ENCODE measurements around the gene CCL4L2. TPM values are rescaled to one million over a fixed set of nuclear protein-coding genes. Genes with fewer than 3 reads are reported as not detected.
"Not testable (repeated sequence)": the region's sequence is repeated elsewhere in the genome, so short reads cannot be mapped to it uniquely, and the experiment has no call there.

Gene CCL4L2
- total and polyA plus RNA-seq, 12 donors, result 0.12 to 17.1 (median 0.85) TPM; not detected in 7

DNA sequence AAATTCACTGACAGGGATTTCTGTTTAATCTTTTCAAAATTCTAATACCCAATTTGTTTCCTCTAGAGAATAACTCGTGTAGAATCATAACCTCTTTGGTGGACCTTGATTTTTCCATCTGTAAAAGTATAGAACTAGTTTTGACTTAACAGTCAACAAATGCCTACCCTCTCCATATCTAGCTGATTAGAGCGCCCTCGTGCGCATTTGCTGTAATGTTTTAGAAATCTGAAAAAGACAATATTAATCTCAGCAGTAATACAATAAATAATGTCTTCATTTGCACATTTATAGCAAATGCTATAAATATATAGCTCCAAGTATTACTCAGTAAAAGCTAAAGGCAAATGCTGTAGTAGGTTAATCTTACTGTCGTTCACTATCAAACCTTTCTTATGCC is 18.8 kb downstream of the CCL4L2 start:
- H3K9me3 ChIP-seq; H3K36me3 ChIP-seq; H3K4me3 ChIP-seq; H3K27me3 ChIP-seq; H3K27ac ChIP-seq; H3K4me1 ChIP-seq; intact Hi-C loops (cut with DNase I); ATAC-seq: not testable (repeated sequence)
- WGBS, 2 donors, result 42 to 58% methylated on average over 4 of the region's 5 CpGs
- TF ChIP-seq, protein P1, sequence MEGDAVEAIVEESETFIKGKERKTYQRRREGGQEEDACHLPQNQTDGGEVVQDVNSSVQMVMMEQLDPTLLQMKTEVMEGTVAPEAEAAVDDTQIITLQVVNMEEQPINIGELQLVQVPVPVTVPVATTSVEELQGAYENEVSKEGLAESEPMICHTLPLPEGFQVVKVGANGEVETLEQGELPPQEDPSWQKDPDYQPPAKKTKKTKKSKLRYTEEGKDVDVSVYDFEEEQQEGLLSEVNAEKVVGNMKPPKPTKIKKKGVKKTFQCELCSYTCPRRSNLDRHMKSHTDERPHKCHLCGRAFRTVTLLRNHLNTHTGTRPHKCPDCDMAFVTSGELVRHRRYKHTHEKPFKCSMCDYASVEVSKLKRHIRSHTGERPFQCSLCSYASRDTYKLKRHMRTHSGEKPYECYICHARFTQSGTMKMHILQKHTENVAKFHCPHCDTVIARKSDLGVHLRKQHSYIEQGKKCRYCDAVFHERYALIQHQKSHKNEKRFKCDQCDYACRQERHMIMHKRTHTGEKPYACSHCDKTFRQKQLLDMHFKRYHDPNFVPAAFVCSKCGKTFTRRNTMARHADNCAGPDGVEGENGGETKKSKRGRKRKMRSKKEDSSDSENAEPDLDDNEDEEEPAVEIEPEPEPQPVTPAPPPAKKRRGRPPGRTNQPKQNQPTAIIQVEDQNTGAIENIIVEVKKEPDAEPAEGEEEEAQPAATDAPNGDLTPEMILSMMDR (IDR thresholded peaks at IDR 0.05), result peak in 3 of 9 donors; percentile 17 to 27 (median 23)
- peak; percentile 20 to 29 for DNase-seq

DNA sequence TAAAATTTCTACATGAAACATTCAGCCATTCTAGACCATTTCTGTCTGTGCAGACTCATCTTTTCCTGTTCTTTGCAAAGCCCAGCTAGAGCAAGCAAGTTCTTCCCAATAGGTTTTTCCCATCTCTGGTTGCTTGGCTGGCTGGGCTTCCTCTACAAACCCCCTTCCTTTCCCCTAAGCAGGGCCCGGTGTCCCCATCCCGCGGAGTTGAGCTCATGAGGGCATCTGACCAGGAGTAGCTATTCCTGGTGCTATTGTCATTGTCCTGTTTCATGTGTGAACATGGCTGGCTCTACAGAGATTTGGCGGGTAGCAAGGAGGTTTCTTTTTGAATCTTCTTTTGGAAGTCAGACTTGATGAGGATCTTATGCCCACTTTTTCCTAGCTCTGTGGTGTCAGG is 31.2 kb downstream of the CCL4L2 start:
- DNase-seq; intact Hi-C loops (cut with DNase I); H3K4me1 ChIP-seq; H3K27ac ChIP-seq; H3K27me3 ChIP-seq; H3K9me3 ChIP-seq; H3K36me3 ChIP-seq; ATAC-seq; H3K4me3 ChIP-seq: not testable (repeated sequence)
- 58 to 79% methylated on average over 3 of the region's 4 CpGs for WGBS, 2 donors

Other genes with a start within 250 kb of the CCL4L2 start
- not detected for gene CCL16, start 229.6 kb upstream of the CCL4L2 start, total RNA-seq
- under 1 TPM; 0.03 to 0.88 TPM for gene CCL16, start 229.6 kb upstream of the CCL4L2 start, polyA plus RNA-seq
- gene CCL14, start 224.3 kb upstream of the CCL4L2 start, total RNA-seq, result 10 to 100 TPM in 2 of 10 donors, 1 to 10 TPM in 8; 1.0 to 16.4 (median 5.1) TPM
- 10 to 100 TPM; 28.6 to 77.3 TPM for gene CCL14, start 224.3 kb upstream of the CCL4L2 start, polyA plus RNA-seq
- gene CCL15, start 209.5 kb upstream of the CCL4L2 start, total RNA-seq, result not detected
- gene CCL15, start 209.5 kb upstream of the CCL4L2 start, polyA plus RNA-seq, result not detected
- 1 to 10 TPM in 1 of 10 donors, not detected in 9; 1.6 TPM for gene CCL23, start 193.1 kb upstream of the CCL4L2 start, total RNA-seq
- 1 to 10 TPM in 1 of 2 donors, under 1 TPM in 1; 0.38 to 1.5 TPM for gene CCL23, start 193.1 kb upstream of the CCL4L2 start, polyA plus RNA-seq
- gene CCL18, start 146.8 kb upstream of the CCL4L2 start, total RNA-seq, result 10 to 100 TPM in 1 of 10 donors, 1 to 10 TPM in 7, under 1 TPM in 1, not detected in 1; 0.83 to 21.0 (median 2.0) TPM
- 1 to 10 TPM in 1 of 2 donors, under 1 TPM in 1; 0.97 to 1.0 TPM for gene CCL18, start 146.8 kb upstream of the CCL4L2 start, polyA plus RNA-seq
- 10 to 100 TPM in 2 of 10 donors, under 1 TPM in 5, not detected in 3; 0.24 to 12.3 (median 0.52) TPM for gene CCL3, start 120.9 kb upstream of the CCL4L2 start, total RNA-seq
- gene CCL3, start 120.9 kb upstream of the CCL4L2 start, polyA plus RNA-seq, result under 1 TPM in 1 of 2 donors, not detected in 1; 0.83 TPM
- 10 to 100 TPM in 2 of 10 donors, under 1 TPM in 8; 0.32 to 18.2 (median 0.74) TPM for gene CCL4, start 107.2 kb upstream of the CCL4L2 start, total RNA-seq
- 1 to 10 TPM in 1 of 2 donors, under 1 TPM in 1; 0.80 to 1.0 TPM for gene CCL4, start 107.2 kb upstream of the CCL4L2 start, polyA plus RNA-seq
- 1 to 10 TPM in 9 of 10 donors, under 1 TPM in 1; 0.94 to 2.9 (median 1.7) TPM for gene TBC1D3B, start 34.4 kb upstream of the CCL4L2 start, total RNA-seq
- gene TBC1D3B, start 34.4 kb upstream of the CCL4L2 start, polyA plus RNA-seq, result 1 to 10 TPM in 1 of 2 donors, under 1 TPM in 1; 0.42 to 5.9 TPM
- gene CCL3L1, start 14.3 kb upstream of the CCL4L2 start, total RNA-seq, result 1 to 10 TPM in 1 of 10 donors, under 1 TPM in 3, not detected in 6; 0.31 to 7.5 (median 0.92) TPM
- under 1 TPM in 1 of 2 donors, not detected in 1; 0.10 TPM for gene CCL3L1, start 14.3 kb upstream of the CCL4L2 start, polyA plus RNA-seq
- under 1 TPM in 5 of 10 donors, not detected in 5; 0.19 to 0.68 (median 0.42) TPM for gene TBC1D3I, start 53.5 kb downstream of the CCL4L2 start, total RNA-seq
- under 1 TPM in 1 of 2 donors, not detected in 1; 0.23 TPM for gene TBC1D3I, start 53.5 kb downstream of the CCL4L2 start, polyA plus RNA-seq
- under 1 TPM in 1 of 10 donors, not detected in 9; 0.97 TPM for gene TBC1D3G, start 112.8 kb downstream of the CCL4L2 start, total RNA-seq
- 10 to 100 TPM in 1 of 2 donors, not detected in 1; 12.7 TPM for gene TBC1D3G, start 112.8 kb downstream of the CCL4L2 start, polyA plus RNA-seq
- not detected for gene TBC1D3H, start 177.4 kb downstream of the CCL4L2 start, total RNA-seq
- gene TBC1D3H, start 177.4 kb downstream of the CCL4L2 start, polyA plus RNA-seq, result not detected

Data from heart right ventricle (tissue), 16 donors.